GM18520 (cell line): Measurements from ENCODE around the gene DUOXA2.

Source experiments
- ATAC-seq: cut with Tn5 transposase; IDR thresholded peaks from one replicate; pipeline ENCODE4 v1.9.1; 2021; ENCODE audit not compliant: unreplicated experiment

The DUOXA2 gene

GRCh38 chr15:45155739-45156138, 41.6 kb downstream of the DUOXA2 start:
- no peak for ATAC-seq

DNA sequence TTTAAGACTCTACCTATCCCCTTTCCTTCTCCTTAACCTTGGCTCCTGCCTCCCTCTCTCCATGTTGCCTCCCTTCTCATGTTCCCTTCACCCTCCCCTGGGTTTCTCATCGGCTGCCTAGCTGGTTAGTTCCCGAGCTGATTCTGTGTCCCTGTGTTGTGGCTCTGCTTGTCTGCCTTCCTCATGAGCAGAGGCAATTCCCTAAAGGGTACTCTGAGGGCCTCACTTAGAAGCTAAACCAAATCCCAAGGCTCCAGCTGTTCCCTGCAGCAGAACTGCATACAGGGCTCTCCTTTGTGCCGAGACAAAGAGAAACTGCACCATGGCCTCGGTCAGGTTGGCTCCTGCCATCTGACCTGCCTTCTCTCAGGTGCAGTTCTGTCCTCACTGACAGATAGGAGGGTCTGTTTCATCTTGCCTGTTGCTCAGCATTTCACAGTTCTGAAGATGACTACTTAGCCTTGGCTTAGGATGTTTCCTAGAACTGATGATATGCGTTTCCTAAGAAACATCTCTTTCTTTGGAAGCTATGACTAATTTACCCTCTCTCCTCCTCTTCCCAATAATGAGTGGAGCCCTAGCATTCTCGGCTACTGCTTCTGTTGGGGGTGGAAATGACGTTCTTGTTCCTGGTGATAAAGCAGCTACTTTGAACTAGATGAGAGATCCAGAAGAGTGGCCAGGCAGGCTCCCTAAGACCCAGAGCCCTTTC, 42.8 kb downstream of the DUOXA2 start:
- ATAC-seq, result no peak

DNA sequence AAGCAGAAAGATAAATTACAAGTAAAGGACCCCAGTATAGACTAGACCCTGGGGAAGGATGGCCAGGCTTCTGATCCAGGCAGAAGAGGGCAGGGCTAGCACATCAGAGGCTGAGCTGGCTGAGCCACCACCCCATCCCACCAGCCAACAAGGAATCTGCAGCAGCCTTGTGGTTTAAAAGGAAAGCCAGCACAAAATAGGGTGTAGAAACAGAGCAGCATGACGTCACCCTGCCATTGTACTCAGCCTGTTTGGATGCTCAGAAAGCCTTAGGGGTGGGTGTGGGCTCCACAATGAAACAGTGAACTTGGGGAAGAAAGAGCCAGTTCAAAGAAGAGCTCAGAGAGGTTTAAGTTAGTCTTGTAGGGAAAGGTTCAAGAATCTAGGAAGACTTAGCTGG, 43.8 kb downstream of the DUOXA2 start:
- ATAC-seq, result no peak

DNA sequence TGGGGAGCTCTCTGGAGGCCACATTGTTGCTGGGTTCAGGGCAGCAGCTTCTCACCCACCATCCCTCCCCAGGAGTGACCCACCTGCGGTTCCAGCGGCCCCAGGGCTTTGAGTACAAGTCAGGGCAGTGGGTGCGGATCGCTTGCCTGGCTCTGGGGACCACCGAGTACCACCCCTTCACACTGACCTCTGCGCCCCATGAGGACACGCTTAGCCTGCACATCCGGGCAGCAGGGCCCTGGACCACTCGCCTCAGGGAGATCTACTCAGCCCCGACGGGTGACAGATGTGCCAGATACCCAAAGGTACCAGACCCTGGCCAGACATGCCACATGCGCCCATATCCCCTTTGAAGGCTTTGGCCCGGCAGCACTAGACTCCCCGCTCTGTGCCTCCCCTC, 47.5 kb downstream of the DUOXA2 start:
- ATAC-seq, result no peak

GRCh38 chr15:45162771-45163507, 48.8 kb downstream of the DUOXA2 start:
- no peak for ATAC-seq

GRCh38 chr15:45163508-45163856, 49.4 kb downstream of the DUOXA2 start:
- ATAC-seq, result no peak

GRCh38 chr15:45164914-45165313, 50.8 kb downstream of the DUOXA2 start:
- ATAC-seq, result no peak

- ATAC-seq, result no peak
These were observed 51.4 kb downstream of the DUOXA2 start for GRCh38 chr15:45165536-45165935.

DNA sequence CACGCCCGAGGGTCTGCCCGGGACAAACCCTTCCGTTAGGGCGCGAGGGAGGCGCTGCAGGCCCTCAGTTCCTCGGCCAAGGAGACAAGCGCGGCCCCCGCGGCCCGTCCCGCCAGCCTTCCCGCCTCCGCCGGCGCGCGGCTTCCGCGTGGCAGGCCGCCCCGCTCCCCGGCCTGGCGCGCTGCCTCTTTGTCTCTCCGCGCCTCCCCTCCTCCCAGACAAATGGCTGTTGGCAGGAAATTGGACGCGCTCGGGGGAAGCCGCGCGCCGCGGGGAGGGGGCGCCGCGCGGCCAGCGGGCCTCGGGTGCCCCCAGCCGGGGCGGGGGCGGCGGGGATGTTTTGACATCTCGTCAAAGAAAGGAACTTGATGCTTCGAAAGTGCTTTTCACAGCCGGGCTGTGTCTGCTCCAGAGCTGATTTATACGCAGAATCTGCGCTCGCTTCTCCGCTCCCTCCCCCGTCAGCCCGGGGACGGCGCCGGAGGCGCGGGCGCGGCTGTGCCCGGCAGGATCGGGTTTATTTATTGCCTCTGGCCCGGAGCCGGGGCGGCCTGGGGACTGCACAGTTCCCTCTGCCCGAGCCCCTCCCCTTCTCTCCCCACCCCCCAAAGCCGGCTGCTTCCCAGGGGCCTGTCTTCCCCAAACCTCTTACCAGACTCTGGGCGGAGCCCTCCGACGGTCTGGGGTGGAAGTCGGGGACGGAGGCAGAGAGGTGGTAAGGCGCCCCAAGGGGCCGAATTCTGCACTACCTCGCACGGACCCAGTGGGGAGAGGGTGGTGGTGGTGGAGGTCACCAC, 52.9 kb downstream of the DUOXA2 start:
- ATAC-seq, result peak; percentile 91

GRCh38 chr15:45167631-45168205, 53.6 kb downstream of the DUOXA2 start:
- ATAC-seq, result no peak
